CD8-positive, alpha-beta memory T cell (primary cell): ENCODE results near the gene KCNJ18. TPM values are rescaled to one million over a fixed set of nuclear protein-coding genes. Genes with fewer than 3 reads are reported as not detected.
"Not testable (repeated sequence)": the region's sequence is repeated elsewhere in the genome, so short reads cannot be mapped to it uniquely, and the experiment has no call there.

ENCODE experiments used
- CTCF ChIA-PET: fragments of 350-600 bp; sonication (Branson Sonifier 250); formaldehyde crosslinking; loops from one replicate; lab custom pipeline; 2021; ENCODE audit warnings: antibody characterized with exemption; lab: Charles Lee
- POLR2A ChIA-PET: fragments of 350-600 bp; sonication (Branson Sonifier 250); formaldehyde crosslinking; loops from one replicate; lab custom pipeline; 2021; ENCODE audit warnings: antibody characterized with exemption; lab: Charles Lee
- DNase-seq, 5 donors: peaks; one replicate each; pipeline versions ENCODE4 v3.0.0 to v3.0.0-alpha.2; 2020 to 2022; ENCODE audit warnings: mixed read lengths in 1 of 5
- H3K27ac ChIP-seq: one replicate; pipeline ENCODE4 v1.7.0; 2013; ENCODE audit warnings: low read depth, mild to moderate bottlenecking, low read length, moderate library complexity
- H3K27me3 ChIP-seq: 2 replicates; pipeline ENCODE4 v1.7.0; 2013; ENCODE audit warnings: low read length, mild to moderate bottlenecking; ENCODE audit not compliant: insufficient read depth, poor library complexity, severe bottlenecking
- H3K36me3 ChIP-seq: 2 replicates; pipeline ENCODE4 v1.7.0; 2013; ENCODE audit warnings: mild to moderate bottlenecking, low read length, moderate library complexity; ENCODE audit not compliant: insufficient read depth
- H3K4me1 ChIP-seq: 2 replicates; pipeline ENCODE4 v1.7.0; 2013; ENCODE audit warnings: mild to moderate bottlenecking, low read length, moderate library complexity; ENCODE audit not compliant: insufficient read depth
- H3K4me3 ChIP-seq: 2 replicates; pipeline ENCODE4 v1.7.0; 2013; ENCODE audit warnings: mild to moderate bottlenecking, low read length
- H3K9me3 ChIP-seq: 2 replicates; pipeline ENCODE4 v1.7.0; 2013; ENCODE audit warnings: mild to moderate bottlenecking, low read length
- H3K27ac Mint-ChIP-seq, 8 donors: one replicate each; pipeline ENCODE4 v1.8.0; 2020 to 2021; ENCODE audit warnings: mixed read lengths in 8 of 8, mild to moderate bottlenecking in 6 of 8, inconsistent platforms in 3 of 8, moderate library complexity in 3 of 8
- H3K27me3 Mint-ChIP-seq, 2 donors: one replicate each; pipeline ENCODE4 v1.8.0; 2020 to 2021; ENCODE audit warnings: mixed read lengths in 2 of 2, mild to moderate bottlenecking in 1 of 2, moderate library complexity in 1 of 2
- H3K36me3 Mint-ChIP-seq, 3 donors: one replicate each; pipeline ENCODE4 v1.8.0; 2020 to 2021; ENCODE audit warnings: mixed read lengths in 3 of 3, inconsistent platforms in 1 of 3, mild to moderate bottlenecking in 1 of 3
- H3K4me1 Mint-ChIP-seq, 3 donors: one replicate each; pipeline ENCODE4 v1.8.0; 2020 to 2021; ENCODE audit warnings: mixed read lengths in 3 of 3, inconsistent platforms in 1 of 3, mild to moderate bottlenecking in 1 of 3
- H3K4me3 Mint-ChIP-seq, 7 donors: one replicate each; pipeline ENCODE4 v1.8.0; 2020 to 2021; ENCODE audit warnings: mixed read lengths in 7 of 7, mild to moderate bottlenecking in 6 of 7, moderate library complexity in 4 of 7, inconsistent platforms in 2 of 7
- H3K9me3 Mint-ChIP-seq, 5 donors: one replicate each; pipeline ENCODE4 v1.8.0; 2020 to 2022; ENCODE audit warnings: mixed read lengths in 5 of 5, mild to moderate bottlenecking in 3 of 5, moderate library complexity in 2 of 5, inconsistent platforms in 1 of 5
- polyA plus RNA-seq: library from polyadenylated mRNA; unstranded; fragments of 300-500 nt; fragmentation: Illumina TruSeq; gene quantifications from one replicate; pipeline ENCODE4 v1.2.3, GENCODE V29; 2021
- total RNA-seq, 2 experiments: library from RNA; stranded (reverse); gene quantifications; one replicate each; pipeline ENCODE4 v1.2.3, GENCODE V29; 2021

The KCNJ18 gene
- total and polyA plus RNA-seq, 3 experiments from 2014 or later: not detected

- DNase-seq, H3K4me3 Mint-ChIP-seq, POLR2A ChIA-PET, H3K4me1 ChIP-seq, H3K27ac Mint-ChIP-seq, H3K9me3 ChIP-seq, H3K27me3 ChIP-seq, H3K36me3 Mint-ChIP-seq, H3K4me1 Mint-ChIP-seq, H3K27ac ChIP-seq, H3K27me3 Mint-ChIP-seq, CTCF ChIA-PET, H3K36me3 ChIP-seq, H3K4me3 ChIP-seq: not testable (repeated sequence)
- peaks cover 0 to 13% (median 2%) of the 10 kb centered on the region in 5 donors for H3K9me3 Mint-ChIP-seq
Measured at GRCh38 chr17:21707711-21708611, 15.6 kb downstream of the KCNJ18 start.

DNA sequence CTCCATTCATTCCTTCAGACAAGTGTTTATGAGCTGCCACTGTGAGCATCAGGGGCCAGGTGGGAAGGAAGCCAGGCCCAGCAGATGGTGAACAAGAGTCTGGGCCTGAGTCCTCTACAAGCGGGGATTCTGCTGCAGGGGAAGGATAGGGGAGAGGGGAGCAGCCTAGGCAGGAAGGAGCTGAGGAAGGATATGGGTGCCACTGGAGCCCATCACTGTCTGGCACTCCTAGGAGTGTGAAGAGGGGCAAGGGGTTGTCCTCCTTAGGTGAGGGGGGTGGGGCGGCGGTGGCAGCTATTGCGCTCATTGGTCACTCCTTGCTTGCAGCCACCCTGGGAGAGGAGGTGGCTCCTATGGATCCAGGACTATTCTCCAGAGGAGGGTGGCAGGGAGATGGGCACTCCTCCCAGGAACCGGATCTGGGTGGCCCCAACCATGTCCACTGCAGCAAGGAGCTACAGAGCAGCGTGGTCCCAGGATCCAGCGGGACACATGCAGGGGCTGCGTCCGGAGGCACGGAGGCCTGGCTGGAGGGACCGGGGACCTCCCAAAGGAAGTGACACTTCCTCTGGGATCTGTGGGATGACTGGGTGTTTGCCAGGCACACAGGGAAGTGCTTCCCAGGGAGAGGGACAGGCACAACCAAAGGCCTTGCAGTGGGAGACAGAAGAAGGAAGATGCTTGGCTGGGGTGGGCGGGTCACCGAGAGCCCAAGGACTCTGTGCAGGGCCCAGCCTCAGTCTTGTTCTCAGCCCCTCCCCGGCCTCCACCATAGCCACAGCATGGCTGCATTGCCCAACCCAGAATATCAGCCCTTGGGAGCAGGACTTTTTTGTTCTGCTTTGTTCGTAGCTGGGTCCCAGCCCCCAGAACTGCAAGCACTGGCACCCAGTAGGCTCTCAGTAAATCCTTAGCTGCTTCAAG is 16.6 kb downstream of the KCNJ18 start:
- H3K27ac Mint-ChIP-seq, H3K4me1 Mint-ChIP-seq, H3K27me3 ChIP-seq, H3K9me3 ChIP-seq, CTCF ChIA-PET, H3K36me3 ChIP-seq, POLR2A ChIA-PET, H3K36me3 Mint-ChIP-seq, H3K27me3 Mint-ChIP-seq, H3K4me1 ChIP-seq, H3K4me3 ChIP-seq, H3K4me3 Mint-ChIP-seq, H3K27ac ChIP-seq, DNase-seq: not testable (repeated sequence)
- H3K9me3 Mint-ChIP-seq: peaks cover 0 to 13% (median 4%) of the 10 kb centered on the region in 5 donors

DNA sequence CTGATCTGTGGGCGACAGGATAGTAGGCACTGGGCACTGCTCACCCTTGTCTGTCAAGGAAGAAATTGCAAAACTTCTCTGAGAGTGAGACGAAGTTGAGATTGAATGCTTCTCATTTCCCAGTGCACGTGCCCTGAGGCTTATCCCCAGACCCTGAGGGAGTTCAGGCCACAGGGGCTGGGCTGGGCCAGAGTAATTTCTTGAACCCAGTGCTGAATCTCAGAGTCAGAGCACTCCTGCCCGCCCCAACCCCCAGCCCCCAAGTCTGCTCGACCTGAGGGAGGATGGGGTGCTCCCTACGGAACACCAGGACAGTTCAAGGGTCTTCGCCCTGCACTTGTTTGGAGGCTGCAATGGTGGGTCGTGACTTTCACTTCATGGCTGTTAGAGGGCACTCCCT is 17.7 kb downstream of the KCNJ18 start:
- H3K27ac Mint-ChIP-seq, H3K27ac ChIP-seq, CTCF ChIA-PET, H3K27me3 ChIP-seq, DNase-seq, H3K27me3 Mint-ChIP-seq, H3K4me3 ChIP-seq, H3K36me3 Mint-ChIP-seq, H3K4me1 Mint-ChIP-seq, H3K4me3 Mint-ChIP-seq, H3K9me3 ChIP-seq, H3K9me3 Mint-ChIP-seq, POLR2A ChIA-PET, H3K4me1 ChIP-seq, H3K36me3 ChIP-seq: not testable (repeated sequence)

- H3K36me3 Mint-ChIP-seq, H3K27me3 Mint-ChIP-seq, H3K27me3 ChIP-seq, H3K9me3 ChIP-seq, H3K9me3 Mint-ChIP-seq, H3K4me3 ChIP-seq, H3K27ac Mint-ChIP-seq, H3K4me3 Mint-ChIP-seq, DNase-seq, H3K4me1 Mint-ChIP-seq, CTCF ChIA-PET, POLR2A ChIA-PET, H3K36me3 ChIP-seq, H3K4me1 ChIP-seq, H3K27ac ChIP-seq: not testable (repeated sequence)
Measured at GRCh38 chr17:21710486-21710885, 18.2 kb downstream of the KCNJ18 start.

DNA sequence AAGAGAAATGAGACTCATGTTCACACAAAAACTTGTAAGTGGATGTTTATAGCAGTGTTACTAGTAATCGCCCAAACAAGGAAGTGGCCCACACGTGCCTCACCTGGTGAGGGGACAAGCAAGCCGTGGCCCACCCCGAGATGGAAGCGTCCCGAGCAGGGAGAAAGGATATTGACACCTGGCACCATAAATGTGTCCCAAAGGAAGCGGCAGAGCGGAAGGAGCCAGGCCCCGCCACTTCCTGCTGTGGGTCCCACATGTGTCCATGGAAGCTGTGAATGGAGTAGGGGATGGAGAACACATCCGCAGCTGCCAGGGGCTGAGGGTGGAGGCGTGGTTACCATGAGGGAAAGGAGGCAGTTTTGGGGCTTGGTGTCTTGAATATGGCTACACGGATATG is 18.9 kb downstream of the KCNJ18 start:
- Mint-ChIP-seq H3K4me3 (no peak overlapping the region), H3K27ac (no peak overlapping the region), H3K4me1 (no peaks in the 10 kb centered on the region), H3K27me3 (peaks cover 0 to 1% of the 10 kb centered on the region in 2 donors), H3K36me3 (no peaks in the 10 kb centered on the region), H3K9me3 (peaks cover 0 to 4% (median 3%) of the 10 kb centered on the region in 5 donors)
- Histone ChIP-seq H3K9me3 (no peaks in the 10 kb centered on the region), H3K4me3 (no peak overlapping the region), H3K27me3 (no peaks in the 10 kb centered on the region), H3K36me3 (no peaks in the 10 kb centered on the region), H3K4me1 (no peaks in the 10 kb centered on the region), H3K27ac (no peak overlapping the region)
- ChIA-PET POLR2A (no interaction called here), CTCF (no interaction called here)
- no peak for DNase-seq

DNA sequence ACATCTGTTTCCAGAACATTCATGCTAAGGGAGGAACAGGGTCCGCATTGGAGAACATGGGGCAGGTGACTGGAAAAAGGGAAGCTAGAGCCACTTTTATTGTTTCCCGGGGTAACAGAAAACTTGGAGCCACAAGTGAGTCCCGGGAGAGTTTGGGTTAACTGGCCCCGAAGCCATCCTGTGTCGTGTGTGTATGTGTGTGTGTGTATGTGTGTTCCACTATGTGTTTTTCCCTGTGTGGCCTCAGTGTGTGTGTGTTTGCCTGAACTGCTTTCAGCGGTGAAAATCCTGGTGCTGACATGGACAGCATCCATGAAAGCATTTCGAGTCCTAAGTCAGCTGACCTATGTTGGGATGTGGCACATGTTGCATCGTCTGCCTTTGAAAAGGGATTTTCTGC is 20.7 kb downstream of the KCNJ18 start:
- H3K4me1 ChIP-seq, H3K27me3 ChIP-seq, H3K27ac Mint-ChIP-seq, H3K9me3 Mint-ChIP-seq, H3K4me1 Mint-ChIP-seq, H3K27ac ChIP-seq, H3K27me3 Mint-ChIP-seq, H3K4me3 Mint-ChIP-seq, DNase-seq, H3K36me3 ChIP-seq, H3K4me3 ChIP-seq, CTCF ChIA-PET, H3K9me3 ChIP-seq, POLR2A ChIA-PET, H3K36me3 Mint-ChIP-seq: not testable (repeated sequence)

DNA sequence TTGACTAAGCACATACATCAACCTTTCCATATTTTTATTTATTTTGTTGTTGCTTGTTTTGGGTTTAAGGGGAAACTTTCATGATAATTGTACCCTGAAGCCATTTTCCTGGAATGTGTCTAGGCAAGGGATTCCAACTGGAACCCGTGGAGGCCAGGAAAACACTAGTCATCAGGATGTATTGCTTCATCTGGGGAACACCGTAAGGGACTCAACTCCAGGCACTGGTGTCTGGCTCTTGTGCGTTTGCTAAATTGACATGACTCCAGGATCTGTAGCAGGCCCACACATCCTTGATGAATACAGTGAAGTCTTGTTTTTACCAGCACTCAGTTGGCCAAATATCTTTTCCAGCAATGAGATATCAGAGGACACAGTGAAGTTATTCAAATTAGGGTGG is 21.3 kb downstream of the KCNJ18 start:
- H3K4me3 Mint-ChIP-seq, CTCF ChIA-PET, DNase-seq, H3K9me3 ChIP-seq, H3K4me1 Mint-ChIP-seq, H3K36me3 ChIP-seq, H3K36me3 Mint-ChIP-seq, H3K9me3 Mint-ChIP-seq, H3K27ac ChIP-seq, H3K4me3 ChIP-seq, POLR2A ChIA-PET, H3K27ac Mint-ChIP-seq, H3K27me3 ChIP-seq, H3K27me3 Mint-ChIP-seq, H3K4me1 ChIP-seq: not testable (repeated sequence)

DNA sequence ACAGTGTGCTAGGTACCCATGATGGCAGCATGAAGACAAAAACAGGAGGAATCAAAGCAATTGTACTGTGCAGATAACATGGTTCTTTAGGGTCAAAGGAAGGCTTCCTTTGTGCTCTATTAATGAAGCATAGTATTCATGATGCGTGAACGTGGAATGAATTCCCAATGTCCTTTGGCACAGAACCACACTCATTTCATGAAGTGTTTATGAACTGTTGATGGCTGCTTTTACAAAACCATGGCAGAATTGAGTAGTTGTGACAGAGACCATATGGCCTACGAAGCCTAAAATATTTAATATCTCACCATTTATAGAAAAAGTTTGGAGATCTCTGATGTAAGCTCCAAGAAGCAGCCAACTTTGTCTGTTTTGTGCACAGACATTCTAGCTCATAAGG is 22.4 kb downstream of the KCNJ18 start:
- H3K4me1 ChIP-seq, H3K9me3 Mint-ChIP-seq: not testable (repeated sequence)

More for the DNA sequence above, 22.4 kb downstream of the KCNJ18 start:
- H3K36me3 ChIP-seq, H3K4me3 Mint-ChIP-seq, DNase-seq, H3K27ac Mint-ChIP-seq, H3K27me3 Mint-ChIP-seq, H3K27me3 ChIP-seq, H3K27ac ChIP-seq, POLR2A ChIA-PET, H3K9me3 ChIP-seq, H3K4me1 Mint-ChIP-seq, CTCF ChIA-PET, H3K4me3 ChIP-seq, H3K36me3 Mint-ChIP-seq: not testable (repeated sequence)
